Measurements from ENCODE around the gene ZNF749.

DNA sequence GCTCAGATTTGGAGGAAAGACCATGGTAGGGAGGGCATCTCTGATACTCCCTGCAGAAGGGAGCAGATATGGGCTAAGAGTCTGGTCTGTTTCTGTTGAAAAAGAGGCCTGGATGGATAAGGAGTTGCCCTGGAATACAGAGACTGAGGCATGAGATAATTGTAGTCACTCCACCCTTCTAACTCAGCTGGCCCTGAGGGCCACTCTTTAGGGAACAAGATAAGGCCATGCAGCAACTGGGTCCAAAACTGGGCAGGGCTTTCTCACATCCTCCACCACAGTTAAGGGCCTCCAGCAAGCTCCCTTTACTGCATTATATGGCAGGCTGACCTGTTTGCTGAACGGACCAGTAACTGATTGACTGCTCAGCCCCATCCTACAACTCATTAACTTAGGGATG is 1.3 kb downstream of the ZNF749 start:
- TF ChIP-seq, protein P1, sequence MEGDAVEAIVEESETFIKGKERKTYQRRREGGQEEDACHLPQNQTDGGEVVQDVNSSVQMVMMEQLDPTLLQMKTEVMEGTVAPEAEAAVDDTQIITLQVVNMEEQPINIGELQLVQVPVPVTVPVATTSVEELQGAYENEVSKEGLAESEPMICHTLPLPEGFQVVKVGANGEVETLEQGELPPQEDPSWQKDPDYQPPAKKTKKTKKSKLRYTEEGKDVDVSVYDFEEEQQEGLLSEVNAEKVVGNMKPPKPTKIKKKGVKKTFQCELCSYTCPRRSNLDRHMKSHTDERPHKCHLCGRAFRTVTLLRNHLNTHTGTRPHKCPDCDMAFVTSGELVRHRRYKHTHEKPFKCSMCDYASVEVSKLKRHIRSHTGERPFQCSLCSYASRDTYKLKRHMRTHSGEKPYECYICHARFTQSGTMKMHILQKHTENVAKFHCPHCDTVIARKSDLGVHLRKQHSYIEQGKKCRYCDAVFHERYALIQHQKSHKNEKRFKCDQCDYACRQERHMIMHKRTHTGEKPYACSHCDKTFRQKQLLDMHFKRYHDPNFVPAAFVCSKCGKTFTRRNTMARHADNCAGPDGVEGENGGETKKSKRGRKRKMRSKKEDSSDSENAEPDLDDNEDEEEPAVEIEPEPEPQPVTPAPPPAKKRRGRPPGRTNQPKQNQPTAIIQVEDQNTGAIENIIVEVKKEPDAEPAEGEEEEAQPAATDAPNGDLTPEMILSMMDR (IDR thresholded peaks at IDR 0.05 in 4 of 5, conservative IDR thresholded peaks at IDR 0.05 in 1 of 5): no peak
- TF ChIP-seq POLR2A (IDR thresholded peaks at IDR 0.05): no peak
